IPS-18a (cell line): ENCODE results near the gene LILRA6.
A peak's percentile ranks its signal among the peaks of the same experiment; 100 is the strongest.

Experiments
- H3K27ac ChIP-seq: one replicate; pipeline ENCODE4 v1.5.1; 2013; ENCODE audit warnings: low read length
- H3K27me3 ChIP-seq: one replicate; pipeline ENCODE4 v1.6.1; 2013; ENCODE audit warnings: mild to moderate bottlenecking, low read length; ENCODE audit not compliant: control insufficient read depth, insufficient read depth
- H3K36me3 ChIP-seq: one replicate; pipeline ENCODE4 v1.6.1; 2013; ENCODE audit warnings: low read depth, low read length; ENCODE audit not compliant: control insufficient read depth
- H3K4me1 ChIP-seq: one replicate; pipeline ENCODE4 v1.6.1; 2013; ENCODE audit warnings: low read depth, low read length; ENCODE audit not compliant: control insufficient read depth
- H3K4me3 ChIP-seq: one replicate; pipeline ENCODE4 v1.5.1; 2013; ENCODE audit warnings: low read length
- H3K9ac ChIP-seq: one replicate; pipeline ENCODE4 v1.6.1; 2013; ENCODE audit warnings: mild to moderate bottlenecking, low read length, moderate library complexity
- H3K9me3 ChIP-seq: one replicate; pipeline ENCODE4 v1.6.1; 2013; ENCODE audit warnings: low read depth, low read length; ENCODE audit not compliant: control insufficient read depth

Gene LILRA6

GRCh38 chr19:54188215-54188871 is 54.2 kb downstream of the LILRA6 start:
- Histone ChIP-seq H3K27ac (no peak overlapping the region), H3K9ac (peak overlapping the region; percentile 83), H3K36me3 (peaks cover 10% of the 10 kb centered on the region), H3K4me3 (peak overlapping the region; percentile 81), H3K27me3 (no peaks in the 10 kb centered on the region), H3K4me1 (peaks cover 10% of the 10 kb centered on the region), H3K9me3 (no peaks in the 10 kb centered on the region)

- H3K4me3 ChIP-seq, result no peak overlapping the region
- peaks cover 10% of the 10 kb centered on the region for H3K36me3 ChIP-seq
- H3K9me3 ChIP-seq, result no peaks in the 10 kb centered on the region
- no peaks in the 10 kb centered on the region for H3K27me3 ChIP-seq
- H3K27ac ChIP-seq, result no peak overlapping the region
- no peak overlapping the region for H3K9ac ChIP-seq
- H3K4me1 ChIP-seq, result peaks cover 5% of the 10 kb centered on the region
Observed at GRCh38 chr19:54186934-54187381, 55.6 kb downstream of the LILRA6 start.
